ENCODE measurements around the gene TNS1. TPM values are rescaled to one million over a fixed set of nuclear protein-coding genes. Genes with fewer than 3 reads are reported as not detected.
"Not testable (repeated sequence)": the region's sequence is repeated elsewhere in the genome, so short reads cannot be mapped to it uniquely, and the experiment has no call there.

The TNS1 gene
- total RNA-seq, 1 experiment from 2014 or later: 6.2 TPM

DNA sequence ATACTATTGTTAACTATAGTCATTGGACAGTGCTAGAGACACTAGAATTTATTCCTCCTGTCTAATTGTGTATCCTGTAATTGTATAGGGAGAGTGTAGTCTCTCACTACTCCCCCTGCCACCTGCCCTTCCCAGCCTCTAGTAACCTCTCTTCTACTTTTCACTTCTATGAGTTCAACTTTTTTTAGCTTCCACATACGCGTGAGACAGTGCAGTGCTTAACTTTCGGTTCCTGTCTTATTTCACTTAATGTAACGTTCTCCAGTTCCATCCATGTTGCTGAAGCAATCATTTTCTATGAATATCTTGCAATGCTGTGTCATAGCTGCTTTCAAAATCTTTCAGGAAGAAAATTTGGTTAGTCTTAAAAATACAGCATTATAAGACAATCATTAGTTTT lies 43.4 kb upstream of the TNS1 start:
- RAD21 ChIA-PET (ENCODE audit: low non-redundant PET in 1 of 2, low total read pairs in 2 of 2, uncharacterized antibody in 2 of 2, unreplicated experiment in 2 of 2): no interaction called here
- Histone ChIP-seq H3K27me3 (ENCODE audit: insufficient read depth, low read length) (no peaks in the 10 kb centered on the region), H3K27ac (ENCODE audit: low read depth, low read length) (no peak overlapping the region), H2AFZ (ENCODE audit: low read depth, low read length, poor library complexity, severe bottlenecking) (no peak overlapping the region), H3K9me3 (ENCODE audit: control insufficient read depth in 1 of 2, insufficient read depth in 1 of 2, low read depth in 1 of 2, low read length in 2 of 2) (peaks cover 0 to 5% of the 10 kb centered on the region in 2 experiments; a peak in 2 of 4 replicates), H3K9ac (ENCODE audit: low read length) (no peak overlapping the region), H3K4me3 (replicated peaks in 1 of 2; ENCODE audit: low read depth in 1 of 2, low read length in 2 of 2) (no peak overlapping the region), H3K79me2 (ENCODE audit: insufficient read depth, low read length) (no peaks in the 10 kb centered on the region), H3K4me2 (ENCODE audit: low read length) (no peak overlapping the region), H3K36me3 (ENCODE audit: control insufficient read depth in 1 of 2, insufficient read depth in 2 of 2, low read length in 2 of 2) (no peaks in the 10 kb centered on the region), H3K9me2 (ENCODE audit: insufficient read depth) (no peaks in the 10 kb centered on the region), H4K20me1 (ENCODE audit: insufficient read depth) (no peaks in the 10 kb centered on the region), H3K4me1 (ENCODE audit: control insufficient read depth in 1 of 2, insufficient read depth in 2 of 2, low read length in 2 of 2) (no peaks in the 10 kb centered on the region)
- POLR2A ChIA-PET: no interaction called here
- CTCF ChIA-PET: no interaction called here
- no peak for ATAC-seq
- TF ChIP-seq YY1 (IDR thresholded peaks at IDR 0.05; ENCODE audit: extremely low read depth, insufficient replicate concordance, low read depth, low read length) (no peak), FOSL1 (IDR thresholded peaks at IDR 0.05; ENCODE audit: low read depth) (no peak), ZFX (IDR thresholded peaks at IDR 0.05) (no peak), EGR1 (IDR thresholded peaks at IDR 0.05; ENCODE audit: low read depth) (no peak), POLR2A (IDR thresholded peaks at IDR 0.05; ENCODE audit: borderline replicate concordance, extremely low read depth, insufficient read depth, insufficient read length) (no peak), EZH2 (IDR thresholded peaks at IDR 0.05) (no peak), JUND (IDR thresholded peaks at IDR 0.05) (no peak)
- TF ChIP-seq, protein P1, sequence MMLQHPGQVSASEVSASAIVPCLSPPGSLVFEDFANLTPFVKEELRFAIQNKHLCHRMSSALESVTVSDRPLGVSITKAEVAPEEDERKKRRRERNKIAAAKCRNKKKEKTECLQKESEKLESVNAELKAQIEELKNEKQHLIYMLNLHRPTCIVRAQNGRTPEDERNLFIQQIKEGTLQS (IDR thresholded peaks at IDR 0.05): no peak
- TF ChIP-seq, protein P2, sequence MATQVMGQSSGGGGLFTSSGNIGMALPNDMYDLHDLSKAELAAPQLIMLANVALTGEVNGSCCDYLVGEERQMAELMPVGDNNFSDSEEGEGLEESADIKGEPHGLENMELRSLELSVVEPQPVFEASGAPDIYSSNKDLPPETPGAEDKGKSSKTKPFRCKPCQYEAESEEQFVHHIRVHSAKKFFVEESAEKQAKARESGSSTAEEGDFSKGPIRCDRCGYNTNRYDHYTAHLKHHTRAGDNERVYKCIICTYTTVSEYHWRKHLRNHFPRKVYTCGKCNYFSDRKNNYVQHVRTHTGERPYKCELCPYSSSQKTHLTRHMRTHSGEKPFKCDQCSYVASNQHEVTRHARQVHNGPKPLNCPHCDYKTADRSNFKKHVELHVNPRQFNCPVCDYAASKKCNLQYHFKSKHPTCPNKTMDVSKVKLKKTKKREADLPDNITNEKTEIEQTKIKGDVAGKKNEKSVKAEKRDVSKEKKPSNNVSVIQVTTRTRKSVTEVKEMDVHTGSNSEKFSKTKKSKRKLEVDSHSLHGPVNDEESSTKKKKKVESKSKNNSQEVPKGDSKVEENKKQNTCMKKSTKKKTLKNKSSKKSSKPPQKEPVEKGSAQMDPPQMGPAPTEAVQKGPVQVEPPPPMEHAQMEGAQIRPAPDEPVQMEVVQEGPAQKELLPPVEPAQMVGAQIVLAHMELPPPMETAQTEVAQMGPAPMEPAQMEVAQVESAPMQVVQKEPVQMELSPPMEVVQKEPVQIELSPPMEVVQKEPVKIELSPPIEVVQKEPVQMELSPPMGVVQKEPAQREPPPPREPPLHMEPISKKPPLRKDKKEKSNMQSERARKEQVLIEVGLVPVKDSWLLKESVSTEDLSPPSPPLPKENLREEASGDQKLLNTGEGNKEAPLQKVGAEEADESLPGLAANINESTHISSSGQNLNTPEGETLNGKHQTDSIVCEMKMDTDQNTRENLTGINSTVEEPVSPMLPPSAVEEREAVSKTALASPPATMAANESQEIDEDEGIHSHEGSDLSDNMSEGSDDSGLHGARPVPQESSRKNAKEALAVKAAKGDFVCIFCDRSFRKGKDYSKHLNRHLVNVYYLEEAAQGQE (IDR thresholded peaks at IDR 0.05; ENCODE audit: low read depth): no peak
- no TSS peak for BruUV-seq (replicated peaks)
- intact Hi-C loops (cut with micrococcal nuclease): no loop called here
- DNase-seq (ENCODE audit: low read depth, low spot score): no peak

DNA sequence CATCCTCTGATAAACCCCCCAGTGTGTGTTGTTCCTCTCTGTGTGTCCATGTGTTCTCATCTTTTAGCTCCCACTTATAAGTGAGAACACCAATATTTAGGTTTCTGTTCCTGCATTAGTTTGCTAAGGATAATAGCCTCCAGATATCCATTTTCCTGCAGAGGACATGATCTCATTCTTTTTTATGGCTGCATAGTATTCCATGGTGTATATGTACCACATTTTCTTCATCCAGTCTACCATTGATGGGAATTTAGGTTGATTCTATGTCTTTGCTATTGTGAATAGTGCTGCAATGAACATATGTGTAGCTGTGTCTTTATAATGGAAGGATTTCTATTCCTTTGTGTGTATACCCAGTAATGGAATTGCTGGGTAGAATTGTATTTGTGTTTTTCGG lies 41.8 kb upstream of the TNS1 start:
- H3K9me2 ChIP-seq (ENCODE audit: insufficient read depth); RAD21 ChIA-PET (ENCODE audit: low non-redundant PET in 1 of 2, low total read pairs in 2 of 2, uncharacterized antibody in 2 of 2, unreplicated experiment in 2 of 2); POLR2A ChIA-PET; DNase-seq (ENCODE audit: low read depth, low spot score); CTCF ChIA-PET; H2AFZ ChIP-seq (ENCODE audit: low read depth, low read length, poor library complexity, severe bottlenecking); H3K9me3 ChIP-seq (ENCODE audit: control insufficient read depth in 1 of 2, insufficient read depth in 1 of 2, low read depth in 1 of 2, low read length in 2 of 2); H3K4me3 ChIP-seq (replicated peaks in 1 of 2; ENCODE audit: low read depth in 1 of 2, low read length in 2 of 2); H3K27ac ChIP-seq (ENCODE audit: low read depth, low read length); BruUV-seq (replicated peaks); ATAC-seq; H4K20me1 ChIP-seq (ENCODE audit: insufficient read depth); H3K9ac ChIP-seq (ENCODE audit: low read length); H3K36me3 ChIP-seq (ENCODE audit: control insufficient read depth in 1 of 2, insufficient read depth in 2 of 2, low read length in 2 of 2); H3K27me3 ChIP-seq (ENCODE audit: insufficient read depth, low read length); H3K79me2 ChIP-seq (ENCODE audit: insufficient read depth, low read length); H3K4me1 ChIP-seq (ENCODE audit: control insufficient read depth in 1 of 2, insufficient read depth in 2 of 2, low read length in 2 of 2); H3K4me2 ChIP-seq (ENCODE audit: low read length); intact Hi-C loops (cut with micrococcal nuclease): not testable (repeated sequence)

All from HCT116 (cell line).